HepG2 (cell line): Measurements from ENCODE around the gene CLCA2. TPM values are rescaled to one million over a fixed set of nuclear protein-coding genes. Genes with fewer than 3 reads are reported as not detected.
A peak's percentile ranks its signal among the peaks of the same experiment; 100 is the strongest.

ENCODE experiments used
- ATAC-seq: fragments of 200-7000 bp; cut with Tn5 transposase; 3 replicates; pipeline ENCODE4 v1.9.1; 2020; ENCODE audit warnings: mild to moderate bottlenecking, moderate library complexity
- BruUV-seq: library from RNA; stranded (reverse); fragments of 400-500 nt; replicated peaks from 2 replicates; lab custom pipeline; 2021; lab: Mats Ljungman, UMichigan
- CTCF ChIA-PET: fragments of 300-600 bp; formaldehyde crosslinking; extraction: SDS; loops from one replicate; lab custom pipeline; 2021; ENCODE audit warnings: low total read pairs, inconsistent platforms, low intra/inter-chr PET ratio; lab: Yijun Ruan, JAX
- POLR2A ChIA-PET: fragments of 350-600 bp; sonication (Branson Sonifier 250); formaldehyde crosslinking; loops from one replicate; lab custom pipeline; 2020; ENCODE audit warnings: antibody characterized with exemption, inconsistent platforms; lab: Yijun Ruan, JAX
- DNase-seq: peaks from one replicate; pipeline ENCODE4 v3.0.0-alpha.2; 2015; ENCODE audit warnings: low spot score
- FAIRE-seq: peaks from 3 replicates; lab custom pipeline; 2011; peaks lifted over from hg19 to GRCh38; lab: Jason Lieb, UNC
- H2AFZ ChIP-seq: one replicate; pipeline ENCODE4 v1.6.1; 2011; ENCODE audit warnings: low read length, inconsistent platforms
- H3K27ac ChIP-seq: fragments of 300-600 bp; 3 replicates; pipeline ENCODE4 v1.8.0; 2011; ENCODE audit warnings: mixed run types, mild to moderate bottlenecking, mixed read lengths, low read length, inconsistent platforms; ENCODE audit not compliant: insufficient read depth; ENCODE audit errors: extremely low read length
- H3K27me3 ChIP-seq, 2 experiments: fragments of 200-600 bp in 1 of 2; 2 replicates in 1 of 2; 3 replicates in 1 of 2; pipeline versions ENCODE4 v1.6.0 to v1.8.0; 2011; ENCODE audit warnings: low read length in 2 of 2, mild to moderate bottlenecking in 2 of 2, moderate library complexity in 2 of 2, inconsistent platforms in 1 of 2; ENCODE audit not compliant: insufficient read depth in 2 of 2, control insufficient read depth in 1 of 2
- H3K36me3 ChIP-seq, 2 experiments: fragments of 200-600 bp in 1 of 2; replicated peaks in 1 of 2; 2 replicates in 1 of 2; 3 replicates in 1 of 2; pipeline versions ENCODE4 v1.5.1 to v1.8.0; 2011; ENCODE audit warnings: low read length in 2 of 2, inconsistent platforms in 1 of 2; ENCODE audit not compliant: insufficient read depth in 2 of 2, control insufficient read depth in 1 of 2
- H3K4me1 ChIP-seq: 2 replicates; pipeline ENCODE4 v1.5.1; 2012; ENCODE audit warnings: low read length, inconsistent platforms; ENCODE audit not compliant: insufficient read depth
- H3K4me2 ChIP-seq: 2 replicates; pipeline ENCODE4 v1.6.0; 2011; ENCODE audit warnings: low read depth, low read length, inconsistent platforms
- H3K4me3 ChIP-seq, 3 experiments: fragments of 200-600 bp in 1 of 3; sonication (generic), shearing (Covaris generic) in 1 of 3; replicated peaks in 1 of 3; 2 replicates each; pipeline ENCODE4 v1.5.1; 2011 to 2016; ENCODE audit warnings: low read length in 3 of 3, inconsistent platforms in 2 of 3, low read depth in 2 of 3, mild to moderate bottlenecking in 2 of 3, control low read depth in 1 of 3, mixed read lengths in 1 of 3; ENCODE audit not compliant: insufficient read depth in 1 of 3
- H3K79me2 ChIP-seq: one replicate; pipeline ENCODE4 v1.6.1; 2011; ENCODE audit warnings: low read length, inconsistent platforms; ENCODE audit not compliant: insufficient read depth
- H3K9ac ChIP-seq: 2 replicates; pipeline ENCODE4 v1.6.0; 2011; ENCODE audit warnings: mild to moderate bottlenecking, low read depth, low read length, inconsistent platforms; ENCODE audit not compliant: insufficient read depth
- H3K9me3 ChIP-seq: 2 replicates; pipeline ENCODE4 v1.5.1; 2012; ENCODE audit warnings: mild to moderate bottlenecking, low read length
- H4K20me1 ChIP-seq: 2 replicates; pipeline ENCODE4 v1.6.0; 2011; ENCODE audit warnings: inconsistent platforms, mild to moderate bottlenecking, low read length, moderate library complexity; ENCODE audit not compliant: insufficient read depth
- CENPBD1 ChIP-seq: sonication (generic); formaldehyde crosslinking; IDR thresholded peaks from 2 replicates; pipeline ENCODE4 v1.8.0; 2022; ENCODE audit warnings: missing genetic modification reagents, low read depth, mild to moderate bottlenecking, borderline replicate concordance
- ELF3 ChIP-seq: IDR thresholded peaks from 2 replicates; pipeline ENCODE4 v1.6.1; 2016; ENCODE audit warnings: missing genetic modification reagents, missing compliant biosample characterization
- FOSL2 ChIP-seq: sonication (generic); formaldehyde crosslinking; IDR thresholded peaks from 2 replicates; pipeline ENCODE4 v1.4.0; 2020; ENCODE audit warnings: missing genetic modification reagents
- FOXA3 ChIP-seq: IDR thresholded peaks from 2 replicates; pipeline ENCODE4 v1.6.1; 2016; ENCODE audit warnings: missing genetic modification reagents, missing compliant biosample characterization
- JARID2 ChIP-seq: sonication (generic); formaldehyde crosslinking; IDR thresholded peaks from 2 replicates; pipeline ENCODE4 v1.8.1; 2023; ENCODE audit warnings: missing genetic modification reagents, inconsistent platforms; ENCODE audit not compliant: insufficient replicate concordance
- RFXANK ChIP-seq: IDR thresholded peaks from 2 replicates; pipeline ENCODE4 v1.6.1; 2016
- SRSF1 ChIP-seq: fragments of 200-400 bp; formaldehyde crosslinking; optimal IDR thresholded peaks from 2 replicates; pipeline ENCODE3; 2017; ENCODE audit warnings: mild to moderate bottlenecking, low read depth, low read length, moderate library complexity
- USF2 ChIP-seq, 2 experiments: sonication (generic) in 1 of 2; formaldehyde crosslinking in 1 of 2; IDR thresholded peaks; 2 replicates each; pipeline versions ENCODE4 v1.5.1 to v1.6.1; 2011 to 2020; ENCODE audit warnings: borderline replicate concordance in 1 of 2, low read depth in 1 of 2, low read length in 1 of 2, mild to moderate bottlenecking in 1 of 2, missing genetic modification reagents in 1 of 2, moderate library complexity in 1 of 2
- ZFP1 ChIP-seq: IDR thresholded peaks from 2 replicates; pipeline ENCODE4 v1.6.1; 2016
- ZNF484 ChIP-seq: sonication (generic); formaldehyde crosslinking; IDR thresholded peaks from 2 replicates; pipeline ENCODE4 v1.5.1; 2020; ENCODE audit warnings: mild to moderate bottlenecking, low read depth, missing genetic modification reagents, borderline replicate concordance
- ZNF704 ChIP-seq: sonication (generic); formaldehyde crosslinking; IDR thresholded peaks from 2 replicates; pipeline ENCODE4 v1.8.1; 2023; ENCODE audit warnings: mild to moderate bottlenecking, inconsistent platforms, moderate library complexity, missing genetic modification reagents, borderline replicate concordance
- ZSCAN21 ChIP-seq: sonication (generic); formaldehyde crosslinking; IDR thresholded peaks from 2 replicates; pipeline ENCODE4 v1.8.0; 2022; ENCODE audit warnings: mild to moderate bottlenecking, missing genetic modification reagents, moderate library complexity, borderline replicate concordance
- ZUFSP ChIP-seq: sonication (generic); formaldehyde crosslinking; IDR thresholded peaks from 2 replicates; pipeline ENCODE4 v1.9.0; 2021; ENCODE audit warnings: missing genetic modification reagents, mild to moderate bottlenecking, borderline replicate concordance
- WGBS: methylation state at CpG from one replicate; pipeline ENCODE4 v1.1.6; 2017; ENCODE audit warnings: low lambda C conversion rate; 5-methylcytosine and 5-hydroxymethylcytosine counted together
- in situ Hi-C: cut with HindIII; loops from 2 replicates; pipeline ENCODE4 v1.10.0; 2017; ENCODE audit warnings: low pct_unique_long_range_greater_than_20kb; ENCODE audit not compliant: extremely low pct_ligation_motif_present
- intact Hi-C: fragments of 100-400 bp; cut with micrococcal nuclease; formaldehyde crosslinking; loops from one replicate; pipeline ENCODE4 v1.10.0; 2022; ENCODE audit not compliant: unreplicated experiment
- polyA plus RNA-seq, 8 experiments: library from polyadenylated mRNA; depleted of rRNA in 3 of 8; stranded (reverse) in 7 of 8; unstranded in 1 of 8; fragments of >200 nt; fragmentation: Illumina TruSeq in 4 of 8; extraction: Trizol in 4 of 8; gene quantifications; 2 replicates each; pipeline versions ENCODE4 v1.2.1 to v1.2.3, GENCODE V29; 2011 to 2016; ENCODE audit warnings: low read depth in 4 of 8, missing spikeins in 1 of 8, mixed read lengths in 1 of 8; ENCODE audit not compliant: insufficient read depth in 1 of 8
- total RNA-seq, 5 experiments: library from RNA; depleted of rRNA; stranded (reverse); fragments of >200 nt; fragmentation: Illumina TruSeq; extraction: Trizol; gene quantifications; 2 replicates each; pipeline ENCODE4 v1.2.3, GENCODE V29; 2016; ENCODE audit warnings: low read depth in 1 of 5

The CLCA2 gene
- total and polyA plus RNA-seq, 2 of the 13 experiments (the other 11 are each of a cell fraction or from before 2014, with no cell fraction given), result not detected

GRCh38 chr1:86409416-86410021 is 14.5 kb upstream of the CLCA2 start (continued):
- TF ChIP-seq USF2 (IDR thresholded peaks at IDR 0.05; ENCODE audit: low read depth, low read length) (peak; percentile 53; the same call in 1 of the 2 replicates), USF2 (CRISPR knock-in tag; IDR thresholded peaks at IDR 0.05; ENCODE audit: borderline replicate concordance) (peak; percentile 51; the same call in 1 of the 2 replicates), FOSL2 (peak; percentile 75), ZNF704 (CRISPR knock-in tag) (no peak)

GRCh38 chr1:86410879-86411278 is 13.1 kb upstream of the CLCA2 start:
- Histone ChIP-seq H3K27ac (no peak overlapping the region), H4K20me1 (no peaks in the 10 kb centered on the region), H3K9ac (no peak overlapping the region), H3K27me3 (no peaks in the 10 kb centered on the region), H2AFZ (no peak overlapping the region), H3K9me3 (no peaks in the 10 kb centered on the region), H3K4me3 (no peak overlapping the region), H3K4me1 (no peaks in the 10 kb centered on the region), H3K79me2 (no peaks in the 10 kb centered on the region), H3K36me3 (no peaks in the 10 kb centered on the region), H3K4me2 (no peak overlapping the region)
- intact Hi-C loops (no loop called here), in situ Hi-C loops (no loop called here)
- ATAC-seq (no peak), FAIRE-seq (no peak), DNase-seq (no peak)
- ChIA-PET CTCF (no interaction called here), POLR2A (no interaction called here)
- no TSS peak for BruUV-seq
- WGBS, result 63% methylated on average over 2 of the region's 4 CpGs
- TF ChIP-seq JARID2 (CRISPR knock-in tag) (no peak), ZFP1 (CRISPR knock-in tag) (no peak), ELF3 (CRISPR knock-in tag) (no peak), ZNF484 (no peak), RFXANK (no peak), SRSF1 (no peak), CENPBD1 (CRISPR knock-in tag) (no peak), ZSCAN21 (CRISPR knock-in tag) (no peak), ZUFSP (no peak), FOXA3 (CRISPR knock-in tag) (no peak)
